Measurements from ENCODE around the gene SLCO4C1.

The SLCO4C1 gene

GRCh38 chr5:102278231-102278630 is 17.9 kb downstream of the SLCO4C1 start:
- no peak for TF ChIP-seq CTCF (IDR thresholded peaks at IDR 0.05; ENCODE audit: insufficient read depth, low read depth, low read length, missing control alignments)
- no peak overlapping the region for H3K4me3 ChIP-seq (ENCODE audit: low read depth, low read length)
- DNase-seq (ENCODE audit: low read depth), result no peak

DNA sequence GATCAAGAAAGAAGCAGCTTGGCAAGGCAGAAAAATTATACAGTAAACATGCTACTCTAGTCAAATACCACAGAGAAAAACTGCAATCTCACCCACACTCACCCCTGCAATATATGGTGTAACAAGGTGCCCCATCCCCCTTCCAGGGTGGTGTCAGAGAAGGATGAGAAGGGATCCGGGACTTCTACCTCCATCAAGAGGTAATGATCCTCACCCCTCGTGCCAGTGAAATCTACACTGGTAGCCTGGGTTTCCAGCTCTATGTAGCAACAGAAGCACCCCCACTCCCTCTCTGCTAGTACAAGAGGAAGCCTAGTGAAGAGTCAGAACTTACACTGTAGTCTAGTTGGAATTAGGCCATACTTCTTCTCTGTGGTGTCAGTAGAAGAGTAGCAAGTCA is 18.9 kb downstream of the SLCO4C1 start:
- no peak for DNase-seq (ENCODE audit: low read depth)
- TF ChIP-seq CTCF (IDR thresholded peaks at IDR 0.05; ENCODE audit: insufficient read depth, low read depth, low read length, missing control alignments), result no peak

GRCh38 chr5:102271759-102272158 is 24.3 kb downstream of the SLCO4C1 start:
- TF ChIP-seq CTCF (IDR thresholded peaks at IDR 0.05; ENCODE audit: insufficient read depth, low read depth, low read length, missing control alignments), result no peak
- DNase-seq (ENCODE audit: low read depth), result no peak
- no peak overlapping the region for H3K4me3 ChIP-seq (ENCODE audit: low read depth, low read length)

More for the DNA sequence above, 18.9 kb downstream of the SLCO4C1 start:
- H3K4me3 ChIP-seq (ENCODE audit: low read depth, low read length), result no peak overlapping the region

DNA sequence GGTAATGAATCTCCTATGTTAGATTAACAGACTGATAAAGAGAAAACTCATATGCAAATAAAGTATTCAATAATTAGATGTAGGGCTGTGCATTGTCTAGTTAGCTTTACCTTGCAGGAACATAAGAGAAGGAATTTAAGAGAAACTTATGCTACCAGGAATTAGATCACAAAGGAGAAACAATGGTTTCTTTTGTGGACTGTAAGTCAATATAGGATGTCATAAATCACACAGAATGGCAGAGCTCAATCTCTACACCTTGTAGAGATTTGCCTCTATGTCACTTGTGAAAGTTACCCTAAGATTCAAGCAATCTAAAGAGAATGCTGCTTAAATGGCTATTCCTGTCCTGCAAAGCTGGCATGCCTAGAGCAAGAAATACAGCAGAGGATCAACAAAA is 26.0 kb downstream of the SLCO4C1 start:
- DNase-seq (ENCODE audit: low read depth), result no peak
- no peak for TF ChIP-seq CTCF (IDR thresholded peaks at IDR 0.05; ENCODE audit: insufficient read depth, low read depth, low read length, missing control alignments)
- no peak overlapping the region for H3K4me3 ChIP-seq (ENCODE audit: low read depth, low read length)

- TF ChIP-seq CTCF (IDR thresholded peaks at IDR 0.05; ENCODE audit: insufficient read depth, low read depth, low read length, missing control alignments), result no peak
- no peak overlapping the region for H3K4me3 ChIP-seq (ENCODE audit: low read depth, low read length)
- no peak for DNase-seq (ENCODE audit: low read depth)
Observed at GRCh38 chr5:102262688-102263087, 33.4 kb downstream of the SLCO4C1 start.

DNA sequence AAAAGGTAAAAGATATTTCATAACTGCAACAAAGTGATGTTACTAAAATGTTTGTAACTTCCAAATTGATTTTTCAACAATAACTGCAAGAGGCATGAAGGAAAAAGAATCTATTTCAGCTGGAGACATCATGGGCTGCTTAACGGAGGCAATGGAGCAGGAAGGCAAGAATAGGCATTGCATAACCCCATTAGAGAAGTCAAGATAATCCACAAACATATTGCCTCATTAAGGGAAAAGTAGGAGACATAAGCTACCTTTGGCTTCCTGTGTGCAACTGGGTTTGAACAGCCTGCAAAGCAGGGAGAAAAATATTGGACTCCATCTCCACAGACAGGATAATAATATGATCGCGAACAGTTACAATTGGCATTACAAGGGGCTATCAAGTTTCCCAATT is 46.7 kb downstream of the SLCO4C1 start:
- H3K4me3 ChIP-seq (ENCODE audit: low read depth, low read length), result no peak overlapping the region
- DNase-seq (ENCODE audit: low read depth), result no peak
- no peak for TF ChIP-seq CTCF (IDR thresholded peaks at IDR 0.05; ENCODE audit: insufficient read depth, low read depth, low read length, missing control alignments)

GRCh38 chr5:102243213-102243612 is 52.9 kb downstream of the SLCO4C1 start:
- TF ChIP-seq CTCF (IDR thresholded peaks at IDR 0.05; ENCODE audit: insufficient read depth, low read depth, low read length, missing control alignments), result no peak
- DNase-seq (ENCODE audit: low read depth), result no peak
- H3K4me3 ChIP-seq (ENCODE audit: low read depth, low read length), result no peak overlapping the region
